Gastrocnemius medialis (tissue), 4 donors: Measurements from ENCODE around the gene REST. TPM values are rescaled to one million over a fixed set of nuclear protein-coding genes. Genes with fewer than 3 reads are reported as not detected.

Experiments
- ATAC-seq, 2 donors: fragments of 150-250 bp; one replicate each; pipeline ENCODE4 v1.9.1; 2016
- DNase-seq, 2 donors: peaks; one replicate each; pipeline ENCODE4 v3.0.0-alpha.2; 2019
- H3K27ac ChIP-seq, 4 donors: fragments of 200-600 bp; sonication (generic); 1 replicate in 1 of 4; 2 replicates in 3 of 4; pipeline ENCODE4 v1.5.1; 2016 to 2018; ENCODE audit warnings: mild to moderate bottlenecking in 2 of 4, moderate library complexity in 1 of 4
- H3K27me3 ChIP-seq, 3 donors: fragments of 200-600 bp; sonication (generic) in 2 of 3; 1 replicate in 1 of 3; 2 replicates in 2 of 3; pipeline versions ENCODE4 v1.5.1 to v1.6.0; 2016 to 2019; ENCODE audit warnings: mild to moderate bottlenecking in 1 of 3, moderate library complexity in 1 of 3
- H3K36me3 ChIP-seq, 2 donors: fragments of 200-600 bp; sonication (generic) in 1 of 2; one replicate each; pipeline ENCODE4 v1.5.1; 2017 to 2018
- H3K4me1 ChIP-seq, 2 donors: fragments of 200-600 bp; sonication (generic) in 1 of 2; one replicate each; pipeline ENCODE4 v1.5.1; 2016 to 2017; ENCODE audit warnings: mild to moderate bottlenecking in 2 of 2
- H3K4me3 ChIP-seq, 4 donors: fragments of 200-600 bp; sonication (generic) in 3 of 4; 1 replicate in 1 of 4; 2 replicates in 3 of 4; pipeline ENCODE4 v1.5.1; 2016 to 2019; ENCODE audit warnings: mild to moderate bottlenecking in 2 of 4
- H3K9me3 ChIP-seq, 3 donors: fragments of 200-600 bp; sonication (generic) in 2 of 3; 1 replicate in 1 of 3; 2 replicates in 2 of 3; pipeline ENCODE4 v1.5.1; 2016 to 2019
- CTCF ChIP-seq, 5 experiments: fragments of 450-650 bp in 3 of 5; fragments of 200-600 bp in 2 of 5; sonication (generic) in 2 of 5; IDR thresholded peaks in 4 of 5; conservative IDR thresholded peaks in 1 of 5; 1 replicate in 4 of 5; 2 replicates in 1 of 5; pipeline ENCODE4 v1.5.1; 2016 to 2019; ENCODE audit warnings: antibody characterized with exemption in 5 of 5, mild to moderate bottlenecking in 3 of 5, moderate library complexity in 3 of 5
- POLR2A ChIP-seq, 2 donors: fragments of 450-650 bp; IDR thresholded peaks; one replicate each; pipeline ENCODE4 v1.6.1; 2017; ENCODE audit warnings: antibody characterized with exemption in 2 of 2, mild to moderate bottlenecking in 2 of 2, moderate library complexity in 2 of 2
- in situ Hi-C, 4 donors: fragments of 200-750 bp; cut with MboI; loops; one replicate each; pipeline versions ENCODE4 v1.15.0 to v1.8.0; 2017; ENCODE audit warnings: low sequenced_read_pairs in 4 of 4
- intact Hi-C: fragments of 100-400 bp; cut with DNase I; formaldehyde crosslinking; loops from one replicate; pipeline ENCODE4 v1.15.1; 2023; ENCODE audit warnings: low total_unique reads
- total RNA-seq, 4 donors: library from RNA; depleted of rRNA; stranded (reverse); fragments of >200 nt; gene quantifications; one replicate each; pipeline versions ENCODE4 v1.1.0 to v1.2.3, GENCODE V29; 2016

REST gene
- total RNA-seq, 4 donors from 2014 or later, result 17.9 to 22.6 (median 20.0) TPM

- peaks cover under 1 to 9% of the 10 kb centered on the region in 2 donors for H3K4me1 ChIP-seq
- no peak overlapping the region for H3K27ac ChIP-seq
- peaks cover 4 to 42% of the 10 kb centered on the region in 2 donors for H3K36me3 ChIP-seq
- DNase-seq (no peak), ATAC-seq (no peak)
- H3K27me3 ChIP-seq, result no peaks in the 10 kb centered on the region
- no peak overlapping the region for H3K4me3 ChIP-seq
- no peaks in the 10 kb centered on the region for H3K9me3 ChIP-seq
- in situ Hi-C loops, result loop anchor here in 2 of 4 donors (10.0 to 25.0 kb wide), 2 partner anchors 82 to 525 kb away; partner anchors contain the start of genes REST (in 1 of the 2) and SRP72 (in 1 of the 2)
- intact Hi-C loops, result no loop called here
- TF ChIP-seq POLR2A (IDR thresholded peaks at IDR 0.05), result no peak
Measured at GRCh38 chr4:56986952-56987351, 79.3 kb downstream of the REST start.

GRCh38 chr4:56990109-56990905, 82.6 kb downstream of the REST start:
- H3K27ac ChIP-seq, result no peak overlapping the region
- TF ChIP-seq CTCF (IDR thresholded peaks at IDR 0.05 in 4 of 5, conservative IDR thresholded peaks at IDR 0.05 in 1 of 5), result no peak
- no peak for TF ChIP-seq POLR2A (IDR thresholded peaks at IDR 0.05)
- DNase-seq (no peak), ATAC-seq (no peak)
- in situ Hi-C loops (loop anchor here in 1 of 4 donors (25.0 kb wide), 1 partner anchor 528 kb away; the partner anchor contains the start of gene SRP72), intact Hi-C loops (no loop called here)
- H3K27me3 ChIP-seq, result no peaks in the 10 kb centered on the region
- peaks cover 3 to 10% of the 10 kb centered on the region in 2 donors for H3K4me1 ChIP-seq
- peaks cover 4 to 58% of the 10 kb centered on the region in 2 donors for H3K36me3 ChIP-seq
- no peak overlapping the region for H3K4me3 ChIP-seq
- H3K9me3 ChIP-seq, result no peaks in the 10 kb centered on the region

GRCh38 chr4:56995525-56995924, 87.8 kb downstream of the REST start:
- intact Hi-C loops (no loop called here), in situ Hi-C loops (loop anchor here in 1 of 4 donors (25.0 kb wide), 1 partner anchor 533 kb away; the partner anchor contains the start of gene SRP72)
- peak overlapping the region in 3 of 4 donors; percentile 46 to 59 (median 47) for H3K27ac ChIP-seq
- no peaks in the 10 kb centered on the region for H3K27me3 ChIP-seq
- DNase-seq (peak in 1 of 2 donors; percentile 69), ATAC-seq (peak; percentile 84 to 93)
- H3K4me1 ChIP-seq, result peaks cover 9% of the 10 kb centered on the region in 2 donors
- TF ChIP-seq POLR2A (IDR thresholded peaks at IDR 0.05), result no peak
- no peak for TF ChIP-seq CTCF (IDR thresholded peaks at IDR 0.05 in 4 of 5, conservative IDR thresholded peaks at IDR 0.05 in 1 of 5)
- H3K4me3 ChIP-seq, result no peak overlapping the region
- H3K9me3 ChIP-seq, result no peaks in the 10 kb centered on the region
- peaks cover 0 to 52% of the 10 kb centered on the region in 2 donors for H3K36me3 ChIP-seq

- in situ Hi-C loops, result loop anchor here in 1 of 4 donors (25.0 kb wide), 1 partner anchor 537 kb away; the partner anchor contains the start of gene SRP72
Measured at GRCh38 chr4:56999751-57000150, 92.1 kb downstream of the REST start.

More at GRCh38 chr4:56999751-57000150, 92.1 kb downstream of the REST start:
- H3K36me3 ChIP-seq, result peaks cover 2 to 59% of the 10 kb centered on the region in 2 donors
- H3K27me3 ChIP-seq, result no peaks in the 10 kb centered on the region
- intact Hi-C loops, result no loop called here
- H3K27ac ChIP-seq, result no peak overlapping the region
- no peaks in the 10 kb centered on the region for H3K9me3 ChIP-seq
- ATAC-seq (no peak), DNase-seq (no peak)
- TF ChIP-seq CTCF (IDR thresholded peaks at IDR 0.05 in 4 of 5, conservative IDR thresholded peaks at IDR 0.05 in 1 of 5) (no peak), POLR2A (IDR thresholded peaks at IDR 0.05) (no peak)
- H3K4me1 ChIP-seq, result peaks cover 9% of the 10 kb centered on the region in 2 donors
- no peak overlapping the region for H3K4me3 ChIP-seq
